Gastroesophageal sphincter (tissue), 3 donors: Measurements from ENCODE around the gene LRCOL1.

Experiments
- CTCF ChIP-seq, 4 experiments: fragments of 200-600 bp in 2 of 4; fragments of 450-650 bp in 2 of 4; sonication (generic) in 1 of 4; IDR thresholded peaks; one replicate each; pipeline ENCODE4 v1.5.1; 2017 to 2019; ENCODE audit warnings: antibody characterized with exemption in 4 of 4, mild to moderate bottlenecking in 2 of 4, moderate library complexity in 2 of 4
- EP300 ChIP-seq: sonication (generic); formaldehyde crosslinking; IDR thresholded peaks from one replicate; pipeline ENCODE4 v1.6.1; 2017; ENCODE audit warnings: antibody characterized with exemption, mild to moderate bottlenecking

- no peak for TF ChIP-seq CTCF (IDR thresholded peaks at IDR 0.05)
- no peak for TF ChIP-seq EP300
These were observed 15.5 kb upstream of the LRCOL1 start for GRCh38 chr12:132625731-132626430.
